Activated gamma-delta T cell treated with anti-CD3 and anti-CD28 coated beads, Interleukin-2, amount 50 U/mL, for 16 hours (primary cell): ENCODE data around the gene ITGB6.

Experiments used
- DNase-seq: peaks from one replicate; pipeline ENCODE4 v3.0.0-alpha.2; 2020; ENCODE audit warnings: low read depth

ITGB6 gene, protein sequence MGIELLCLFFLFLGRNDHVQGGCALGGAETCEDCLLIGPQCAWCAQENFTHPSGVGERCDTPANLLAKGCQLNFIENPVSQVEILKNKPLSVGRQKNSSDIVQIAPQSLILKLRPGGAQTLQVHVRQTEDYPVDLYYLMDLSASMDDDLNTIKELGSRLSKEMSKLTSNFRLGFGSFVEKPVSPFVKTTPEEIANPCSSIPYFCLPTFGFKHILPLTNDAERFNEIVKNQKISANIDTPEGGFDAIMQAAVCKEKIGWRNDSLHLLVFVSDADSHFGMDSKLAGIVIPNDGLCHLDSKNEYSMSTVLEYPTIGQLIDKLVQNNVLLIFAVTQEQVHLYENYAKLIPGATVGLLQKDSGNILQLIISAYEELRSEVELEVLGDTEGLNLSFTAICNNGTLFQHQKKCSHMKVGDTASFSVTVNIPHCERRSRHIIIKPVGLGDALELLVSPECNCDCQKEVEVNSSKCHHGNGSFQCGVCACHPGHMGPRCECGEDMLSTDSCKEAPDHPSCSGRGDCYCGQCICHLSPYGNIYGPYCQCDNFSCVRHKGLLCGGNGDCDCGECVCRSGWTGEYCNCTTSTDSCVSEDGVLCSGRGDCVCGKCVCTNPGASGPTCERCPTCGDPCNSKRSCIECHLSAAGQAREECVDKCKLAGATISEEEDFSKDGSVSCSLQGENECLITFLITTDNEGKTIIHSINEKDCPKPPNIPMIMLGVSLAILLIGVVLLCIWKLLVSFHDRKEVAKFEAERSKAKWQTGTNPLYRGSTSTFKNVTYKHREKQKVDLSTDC

DNA sequence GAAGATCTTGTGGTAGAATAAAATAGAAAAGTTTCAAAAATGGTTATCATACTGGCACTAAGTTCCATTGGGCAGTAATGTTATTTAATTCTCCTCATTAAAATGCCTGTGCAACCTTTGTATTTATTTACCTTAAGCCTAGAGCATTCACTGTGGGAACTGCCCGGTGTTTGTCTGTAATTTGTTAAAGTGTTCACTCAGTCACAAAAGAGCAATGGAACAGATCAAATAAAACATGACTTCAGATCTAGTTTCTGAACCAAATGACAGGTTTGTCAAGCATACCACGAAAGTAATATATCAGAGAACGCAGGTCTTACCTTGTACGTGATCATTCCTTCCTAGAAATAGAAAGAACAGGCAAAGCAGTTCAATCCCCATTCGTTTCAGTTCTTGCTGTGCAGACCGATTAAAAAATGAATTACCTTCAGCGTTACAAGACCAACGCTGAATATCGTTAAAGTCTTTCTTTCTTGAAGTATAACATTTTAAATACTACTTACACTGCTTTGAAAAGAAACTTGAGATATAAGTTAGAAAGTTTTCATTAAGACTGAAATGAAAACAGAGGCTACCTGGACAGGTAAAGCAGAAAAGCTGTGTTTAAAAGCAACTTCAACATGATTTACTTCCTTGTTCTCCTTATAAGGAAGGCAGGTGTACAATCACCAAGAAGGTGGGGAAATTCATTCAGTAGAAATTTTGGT lies at the start of gene ITGB6:
ITGB6 (minus strand) TSS at position 590 of the 707 bp plus-strand sequence; CDS start at position 381, 209 bp downstream.
- DNase-seq: no peak

DNA sequence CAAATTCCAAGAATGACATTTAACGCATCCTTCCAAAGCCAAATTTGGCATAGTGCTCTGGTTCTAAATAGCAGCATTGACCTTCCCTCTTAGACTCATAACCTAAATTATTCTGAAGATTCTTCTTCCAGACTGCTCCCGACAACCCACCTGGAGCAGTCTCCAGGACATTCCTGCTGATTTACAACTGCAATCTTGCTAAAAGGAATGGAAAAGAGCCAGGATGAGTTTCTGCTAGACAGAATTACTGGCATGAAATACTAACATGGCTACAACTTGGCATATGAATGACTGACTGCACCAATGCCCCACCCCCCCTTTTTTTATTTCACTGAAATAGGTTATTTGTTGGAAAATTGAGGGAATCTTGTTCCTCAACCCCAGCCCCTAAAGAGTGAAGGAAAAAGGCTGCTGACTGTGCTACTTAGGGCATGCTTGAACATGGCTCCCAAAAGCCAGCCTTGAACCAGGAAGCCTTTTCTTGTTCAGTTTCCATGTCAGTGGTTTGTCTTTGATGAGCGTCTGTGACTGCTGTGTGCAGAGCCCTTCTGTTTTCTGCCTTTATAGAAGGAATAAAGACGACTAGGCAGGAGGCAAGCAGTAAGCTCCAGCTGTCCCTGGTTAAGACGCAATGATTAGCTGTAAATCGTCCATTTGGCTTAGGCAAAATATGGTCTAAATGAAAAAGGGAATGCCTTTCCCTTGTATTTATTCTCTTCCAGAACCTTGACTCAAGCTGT lies 47.4 kb upstream of the ITGB6 start:
- DNase-seq: no peak

DNA sequence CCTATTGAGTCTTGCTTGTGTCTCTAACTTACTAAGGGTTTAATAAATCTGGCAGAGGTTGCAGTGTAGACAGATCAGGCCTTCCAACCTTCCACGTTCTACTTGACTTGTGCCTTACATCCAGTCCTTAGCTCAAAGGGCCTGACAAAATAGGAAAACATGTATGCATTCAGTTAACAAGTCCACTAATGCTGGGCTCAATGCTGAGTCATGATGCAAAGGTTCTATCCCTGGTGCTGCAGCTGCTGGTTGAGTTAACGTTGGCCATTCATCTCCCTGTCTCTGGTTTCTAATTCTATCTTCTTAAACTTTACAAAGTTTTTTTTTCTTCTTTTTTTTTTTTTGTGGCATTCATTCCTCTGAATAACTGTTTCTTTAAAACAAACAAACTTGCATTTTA lies 46.3 kb upstream of the ITGB6 start:
- no peak for DNase-seq

DNA sequence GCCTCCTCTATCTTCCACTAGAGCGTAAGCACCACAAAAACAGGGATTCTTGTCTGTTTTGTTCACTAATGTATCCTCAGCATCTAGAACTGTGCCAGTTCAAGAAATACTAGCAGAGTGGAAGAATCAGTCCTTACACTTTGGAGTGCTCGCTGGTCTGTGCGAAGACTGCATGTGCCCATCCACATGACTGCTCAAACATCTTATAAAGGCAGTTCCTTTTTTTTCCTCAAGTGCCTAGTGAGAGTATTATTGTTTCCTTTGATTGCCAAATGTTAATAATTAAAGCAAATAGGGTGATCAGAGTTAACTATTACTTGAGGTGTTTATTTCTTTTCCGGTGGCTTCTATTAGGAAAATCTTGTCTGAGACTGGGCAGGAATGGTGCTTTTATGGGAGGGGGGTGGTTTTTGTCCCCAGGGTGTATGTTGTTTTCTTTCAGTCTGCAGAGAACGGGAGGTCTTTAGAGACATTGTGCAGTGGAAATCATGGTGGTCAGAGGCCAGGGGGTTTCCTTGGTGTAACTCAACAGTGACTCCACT lies 45.6 kb upstream of the ITGB6 start:
- DNase-seq: no peak

DNA sequence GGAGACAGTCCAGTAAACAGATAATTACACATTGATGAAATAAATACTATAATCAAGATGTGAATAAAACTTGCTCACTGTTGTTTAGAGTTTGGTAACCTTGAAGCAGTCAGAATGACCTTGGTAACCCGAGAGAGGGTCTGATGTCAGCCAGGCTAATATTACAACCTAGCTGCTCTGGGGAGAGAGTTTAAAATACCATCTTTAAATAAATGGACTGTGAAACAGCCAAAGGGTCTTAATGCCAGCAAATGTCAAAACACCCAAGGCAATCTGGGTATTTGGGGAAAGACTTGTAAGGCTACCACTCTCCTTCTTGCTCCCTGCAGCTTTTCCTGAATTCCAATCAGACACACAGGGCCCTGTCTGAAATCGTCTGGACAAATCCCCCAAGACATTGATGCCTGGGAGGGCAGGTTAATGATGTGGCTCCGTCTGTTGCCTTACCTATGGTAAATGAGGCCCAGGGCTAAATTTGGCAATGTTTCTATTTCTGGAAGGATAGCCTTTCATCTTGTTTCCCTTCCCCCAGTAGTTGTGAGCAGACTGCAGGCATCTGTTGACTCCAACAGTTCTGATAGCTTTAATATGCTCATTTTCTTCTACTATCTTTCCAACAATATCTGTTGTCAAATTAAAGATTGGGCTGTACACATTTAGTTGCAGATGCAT lies 43.0 kb upstream of the ITGB6 start:
- no peak for DNase-seq

DNA sequence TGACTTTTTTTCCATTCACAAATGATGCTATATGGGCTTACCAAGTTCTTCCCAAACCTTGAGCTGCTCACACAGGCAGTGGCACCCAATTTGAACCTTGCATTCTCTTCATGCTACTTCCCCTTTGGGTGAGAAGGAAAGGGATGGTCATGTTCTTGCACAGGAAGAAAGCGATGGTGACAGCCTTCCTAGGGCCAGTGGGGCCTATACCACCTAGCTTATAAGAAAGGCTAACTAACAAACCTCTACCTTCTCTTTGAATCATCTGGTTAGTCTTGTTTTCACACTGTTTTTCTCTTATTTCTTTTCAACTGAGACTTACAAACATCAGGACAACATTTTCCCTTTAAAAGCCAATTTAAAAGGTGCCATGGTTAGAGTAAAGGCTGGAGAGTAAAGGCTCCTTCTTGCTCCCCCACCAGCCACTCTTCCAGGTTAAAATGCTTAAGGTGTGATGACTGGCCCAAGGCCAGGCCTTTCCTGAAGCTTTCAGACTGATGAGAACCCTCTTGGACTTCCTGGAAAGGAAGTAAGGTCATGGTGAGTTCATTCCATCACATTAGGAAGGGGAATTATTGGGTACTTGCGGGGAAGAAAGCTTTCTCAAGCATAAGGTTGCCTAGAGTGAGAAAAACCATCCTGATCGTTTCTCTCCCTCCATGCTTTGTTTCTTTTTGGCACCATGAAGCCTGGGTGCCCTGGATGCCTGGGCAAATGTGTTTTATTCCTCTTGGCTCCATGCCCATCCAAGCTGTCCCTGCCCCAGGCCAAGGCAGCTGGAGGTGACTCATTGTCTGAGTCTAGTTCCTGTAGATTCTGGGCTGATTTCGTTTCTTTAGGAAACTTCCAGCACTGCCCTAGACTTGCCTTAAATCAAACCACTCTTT lies 41.4 kb upstream of the ITGB6 start:
- DNase-seq: no peak

DNA sequence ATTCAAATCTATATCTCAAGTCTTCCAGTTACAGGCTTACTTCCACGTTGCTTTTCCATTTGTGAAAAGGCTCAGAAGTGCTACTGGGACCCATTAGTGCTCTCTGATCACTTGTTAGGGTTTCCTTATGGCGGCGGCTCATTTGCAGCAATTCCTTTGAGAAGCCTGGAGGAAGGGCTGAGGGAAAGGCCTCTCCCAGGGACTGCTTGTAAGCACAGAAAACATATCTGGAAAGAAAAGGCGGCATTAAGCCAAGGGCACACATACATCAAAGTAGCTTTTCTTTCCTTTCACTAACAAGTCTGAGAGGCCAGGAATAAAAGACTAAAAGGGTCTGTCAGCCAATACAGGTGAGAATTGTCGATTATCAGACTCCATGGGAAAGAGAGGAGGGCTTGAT lies 39.4 kb upstream of the ITGB6 start:
- no peak for DNase-seq

DNA sequence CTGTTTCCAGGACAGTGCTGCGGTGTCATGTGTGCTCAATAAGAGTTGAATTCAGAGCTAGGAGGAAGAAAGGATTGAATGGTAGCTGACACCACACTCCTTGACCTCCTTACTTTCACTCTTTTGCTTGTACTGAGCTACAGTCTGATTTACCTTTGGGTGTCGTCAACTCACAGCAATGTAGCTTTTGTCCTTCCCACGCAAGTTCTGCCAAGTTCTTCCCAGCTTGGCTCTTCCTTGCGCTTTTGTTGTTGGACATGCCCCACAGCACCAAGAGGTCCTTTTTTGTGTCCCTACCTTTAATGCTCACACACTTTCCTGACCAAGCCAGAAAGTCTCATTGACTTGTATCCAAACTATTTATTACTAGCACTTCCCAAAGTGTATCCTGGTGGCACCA lies 38.3 kb upstream of the ITGB6 start:
- no peak for DNase-seq

DNA sequence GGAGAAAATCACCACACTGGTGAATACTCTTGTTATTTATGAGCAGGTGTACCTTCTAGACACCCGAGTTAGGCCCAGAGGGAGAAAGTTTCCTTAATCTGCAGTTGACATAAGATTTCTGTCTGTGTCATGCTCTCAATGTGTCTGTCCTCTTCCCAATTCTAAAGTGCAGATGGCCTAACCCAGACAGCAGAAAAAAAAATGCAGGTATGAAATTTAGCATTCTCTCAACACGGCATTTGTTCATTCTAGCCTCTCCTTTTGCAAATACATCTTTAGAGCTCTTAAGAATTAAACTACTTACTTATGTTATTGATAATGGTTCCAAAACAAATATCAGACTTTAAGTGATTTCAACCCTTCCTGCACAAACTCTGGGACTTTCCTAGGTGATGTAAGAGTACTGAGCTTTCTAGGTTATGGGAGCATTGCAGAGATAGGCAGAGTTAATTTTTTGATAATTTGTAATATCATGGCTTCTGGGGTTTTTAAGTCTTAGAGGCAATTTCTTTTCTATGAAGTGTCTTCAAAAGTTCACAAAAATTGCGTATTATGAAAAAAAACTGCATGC lies 32.9 kb upstream of the ITGB6 start:
- no peak for DNase-seq

DNA sequence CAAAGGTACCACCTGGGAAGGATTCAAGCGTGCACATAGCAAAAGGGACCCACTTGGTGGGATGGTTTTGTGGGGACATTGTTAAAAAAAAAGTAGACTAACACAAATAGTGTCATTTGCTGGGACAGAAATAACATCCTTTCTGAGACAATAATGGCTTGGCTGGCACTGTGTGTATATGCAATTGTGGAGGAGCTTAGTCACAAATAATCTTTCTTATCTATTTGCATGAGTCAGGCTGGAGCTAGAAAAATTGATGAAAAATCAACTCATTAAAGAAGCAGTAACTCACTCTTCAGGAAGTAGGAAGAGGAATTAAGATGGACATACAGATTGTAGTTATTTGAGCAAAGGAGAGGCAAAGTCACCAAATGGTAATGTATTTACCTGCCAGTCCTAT lies 29.5 kb upstream of the ITGB6 start:
- no peak for DNase-seq

DNA sequence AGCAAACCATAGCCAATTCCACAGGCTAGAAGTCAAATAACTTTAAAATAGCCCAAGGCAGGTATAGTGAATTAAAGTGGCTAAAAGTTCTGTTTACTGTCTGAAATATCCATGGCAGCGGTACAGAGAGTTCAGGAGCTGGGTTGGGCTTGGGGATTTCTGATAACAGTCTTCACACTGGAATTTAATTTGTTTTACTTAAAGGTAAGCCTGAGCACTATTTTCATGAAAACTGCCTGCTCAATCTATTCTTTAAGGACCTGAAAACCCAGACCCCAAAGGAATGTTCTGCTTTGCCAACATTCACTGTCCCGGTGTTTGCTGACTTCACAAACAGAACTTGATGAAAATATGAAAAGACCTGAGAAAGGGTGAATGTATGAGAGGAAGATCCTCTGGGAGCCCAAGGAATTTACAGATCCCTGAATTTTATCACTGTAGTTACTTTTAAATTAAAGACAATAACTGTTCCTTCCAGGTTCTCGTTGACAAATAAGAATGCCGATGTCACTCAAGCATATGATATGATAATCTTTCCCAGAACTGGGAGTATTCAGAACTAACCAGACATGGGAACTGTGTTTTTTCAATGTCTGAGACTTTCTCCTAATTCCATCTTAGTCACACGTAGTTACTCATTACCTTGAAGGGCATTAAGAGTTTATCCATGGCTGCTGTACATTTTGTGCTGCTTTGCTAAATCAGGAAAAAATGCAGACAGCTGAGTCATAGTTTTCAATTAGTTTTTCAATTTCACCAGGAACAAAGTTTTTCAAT lies 28.3 kb upstream of the ITGB6 start:
- DNase-seq: no peak

DNA sequence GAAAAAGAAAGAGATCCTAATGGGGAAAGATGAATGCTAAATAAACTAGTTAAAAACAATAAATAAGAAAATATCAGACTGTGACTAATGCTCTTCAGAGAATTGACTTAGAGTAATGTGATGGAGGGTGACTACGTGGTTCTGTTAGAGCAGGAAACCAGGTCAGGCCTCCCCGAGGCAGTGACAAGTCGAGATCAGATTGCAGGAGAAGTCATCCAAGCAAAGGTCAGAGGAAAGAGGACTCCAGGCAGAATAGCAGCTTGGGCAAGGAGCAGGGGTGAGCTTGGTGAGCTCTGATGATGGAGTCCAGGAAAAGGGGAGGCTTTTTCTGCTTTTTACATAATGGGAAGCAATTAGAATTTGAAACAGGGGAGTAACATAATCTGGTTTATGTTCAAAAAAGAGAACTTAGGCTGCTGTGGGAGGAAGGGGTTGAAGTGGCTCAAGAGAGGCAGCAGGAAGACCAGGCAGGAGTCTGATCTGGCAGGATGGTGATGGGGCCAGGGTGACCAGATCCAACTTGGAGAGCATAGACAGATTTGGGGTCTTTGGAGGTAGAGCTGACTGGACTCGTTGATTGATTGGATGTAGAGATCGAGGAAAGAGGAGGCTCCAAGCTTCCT lies 27.3 kb upstream of the ITGB6 start:
- no peak for DNase-seq

DNA sequence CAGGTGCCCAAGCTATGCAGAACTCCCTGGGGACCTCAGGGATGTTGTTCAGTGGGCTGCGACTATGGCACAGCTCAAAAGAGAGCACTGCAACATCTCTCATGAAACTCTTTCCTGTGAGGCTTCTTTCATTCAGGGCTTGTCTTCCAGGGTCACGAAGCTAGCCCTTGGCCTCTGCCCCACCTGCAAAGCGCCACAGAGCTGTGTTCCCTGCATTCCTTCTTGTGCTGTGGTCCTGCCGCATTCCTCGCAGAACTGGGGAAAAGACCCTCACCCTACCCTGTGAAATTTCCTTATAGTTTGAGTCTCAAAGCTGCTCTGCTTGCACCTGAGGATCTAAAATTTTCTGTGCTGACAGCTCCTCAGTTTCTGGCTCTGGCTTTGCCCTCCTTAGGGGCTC lies 26.3 kb upstream of the ITGB6 start:
- DNase-seq: no peak

DNA sequence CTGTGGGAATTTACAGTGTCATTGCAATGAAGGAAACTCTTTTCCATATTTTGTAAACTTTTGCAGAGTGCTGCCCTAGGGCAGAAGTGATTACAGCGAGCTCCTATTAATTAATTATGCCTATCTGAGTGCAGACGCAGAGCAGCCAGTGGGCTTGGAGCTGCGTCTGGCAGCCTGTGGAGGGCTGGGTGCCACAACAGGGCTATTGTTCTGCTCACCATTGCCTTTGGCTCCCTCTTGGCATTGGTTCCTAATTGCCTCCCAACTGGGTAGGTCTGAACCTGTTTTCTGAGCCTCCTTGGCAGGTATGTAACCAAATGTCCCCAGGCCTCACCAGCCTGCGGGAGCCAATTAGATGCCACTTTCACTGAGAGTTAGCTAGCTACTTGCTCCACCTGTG lies 25.6 kb upstream of the ITGB6 start:
- DNase-seq: no peak

DNA sequence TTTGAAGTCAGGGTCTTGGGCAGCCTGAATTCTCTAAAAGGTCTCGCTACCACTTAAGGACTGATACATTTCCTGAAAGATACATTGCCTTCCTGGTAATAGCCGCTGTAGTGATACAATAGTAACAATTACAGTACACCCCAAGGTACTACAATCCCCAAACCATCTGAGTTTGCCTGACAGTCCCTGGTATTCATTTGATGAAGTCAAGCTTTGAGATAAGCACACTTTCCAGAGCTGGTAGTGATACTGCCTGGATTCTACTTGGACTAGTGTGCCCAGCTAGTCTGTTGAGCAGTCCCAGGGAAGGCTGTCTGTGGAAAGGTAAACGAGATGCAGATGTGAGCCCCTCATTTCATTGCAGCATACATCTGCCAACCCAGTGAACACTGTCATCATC lies 24.4 kb upstream of the ITGB6 start:
- DNase-seq: no peak

DNA sequence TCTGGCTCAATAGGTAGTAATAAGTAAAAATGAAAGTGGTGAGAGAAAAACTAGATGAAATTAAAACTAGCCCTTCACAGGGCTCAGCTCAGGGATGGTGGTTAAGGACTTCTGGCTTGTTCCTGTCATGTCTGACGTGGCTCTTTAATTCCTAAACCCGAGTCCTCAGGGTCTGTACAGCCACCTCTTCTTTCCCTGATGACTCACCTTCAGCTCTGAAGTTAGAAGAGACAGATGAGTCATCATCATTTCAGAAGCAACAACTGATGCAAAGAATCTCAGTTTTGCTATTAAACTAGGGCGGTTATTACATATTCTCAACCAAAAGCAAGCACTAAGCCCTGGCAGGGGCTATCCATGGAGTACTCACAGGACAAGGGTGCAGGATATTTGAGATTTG lies 24.0 kb upstream of the ITGB6 start:
- DNase-seq: no peak

DNA sequence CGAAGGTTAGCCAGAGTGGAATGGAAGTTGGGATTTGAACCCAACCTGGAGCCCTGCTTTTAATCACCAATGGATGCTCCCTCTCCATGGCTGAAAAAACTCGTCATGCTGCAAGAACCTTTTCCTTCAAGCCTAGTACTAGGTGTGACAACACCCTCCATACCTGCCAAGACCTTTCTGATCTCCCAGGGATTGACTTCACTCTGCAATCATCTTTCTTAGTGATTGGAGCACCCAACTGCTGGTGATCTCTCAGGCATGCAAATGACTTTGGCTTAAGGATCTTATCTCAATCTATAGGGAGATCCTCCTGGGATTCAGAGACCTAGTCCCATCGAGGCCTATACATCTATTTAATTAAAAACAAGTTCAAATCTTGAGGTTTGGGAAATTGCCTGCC lies 23.5 kb upstream of the ITGB6 start:
- DNase-seq: no peak

DNA sequence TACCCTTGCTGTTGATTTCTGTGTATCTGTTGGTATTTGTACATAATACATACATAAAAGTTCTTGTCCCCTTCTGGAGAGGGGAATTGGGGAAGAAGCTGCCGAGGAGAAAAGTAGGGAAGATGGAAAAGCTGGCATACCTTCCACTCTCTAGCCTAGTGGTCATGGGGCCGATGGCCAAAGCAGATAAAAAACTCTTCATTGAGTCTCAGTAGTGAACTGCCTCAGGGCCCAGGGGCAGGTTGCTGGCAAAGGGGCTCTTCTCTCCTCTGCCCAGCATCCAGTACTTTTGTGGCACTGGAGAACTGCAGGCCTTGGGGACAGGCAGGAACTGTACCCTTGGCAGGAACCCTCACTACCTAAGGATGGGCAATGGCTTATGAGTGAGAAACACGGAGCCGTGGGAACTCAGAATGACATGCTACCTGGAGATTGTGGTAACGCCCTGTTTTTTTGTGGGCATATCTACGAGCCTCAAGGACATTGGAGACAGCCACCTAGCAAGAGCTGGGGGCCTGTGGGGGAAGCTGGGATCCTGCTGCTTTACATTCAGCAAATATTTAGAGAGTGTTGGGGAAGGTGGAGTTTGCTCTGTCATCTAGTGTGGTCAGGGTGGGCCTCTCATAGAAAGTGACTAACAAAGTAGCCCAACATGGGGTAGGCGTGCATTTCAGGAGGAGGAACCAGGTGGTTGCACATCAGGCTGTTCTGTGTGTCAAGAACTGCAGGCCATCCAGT lies 22.6 kb upstream of the ITGB6 start:
- no peak for DNase-seq
